ENCODE results near the gene MKX.
A peak's percentile ranks its signal among the peaks of the same experiment; 100 is the strongest.

MKX gene

DNA sequence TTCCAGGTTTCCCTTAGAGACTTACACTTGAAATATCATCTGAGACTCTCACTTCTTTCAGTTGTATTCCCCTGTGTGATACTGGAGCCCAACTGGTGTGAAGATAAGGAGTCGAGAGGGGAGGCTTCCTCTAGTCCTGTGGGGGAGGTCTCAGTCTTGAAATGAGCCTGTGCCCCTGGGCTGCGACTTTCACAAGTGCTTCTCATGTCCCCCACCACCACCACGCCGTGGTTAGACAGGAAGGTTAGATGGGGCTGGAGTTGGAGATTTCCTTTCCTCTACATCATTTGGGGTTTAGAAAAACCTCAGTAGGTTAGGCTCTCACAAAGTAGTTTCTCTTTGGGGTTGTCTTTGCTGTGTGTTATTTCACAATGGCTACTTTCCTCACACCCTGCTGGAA is 25.6 kb upstream of the MKX start:
- no peaks in the 10 kb centered on the region for H3K27me3 ChIP-seq (ENCODE audit: insufficient read depth, insufficient read length)

DNA sequence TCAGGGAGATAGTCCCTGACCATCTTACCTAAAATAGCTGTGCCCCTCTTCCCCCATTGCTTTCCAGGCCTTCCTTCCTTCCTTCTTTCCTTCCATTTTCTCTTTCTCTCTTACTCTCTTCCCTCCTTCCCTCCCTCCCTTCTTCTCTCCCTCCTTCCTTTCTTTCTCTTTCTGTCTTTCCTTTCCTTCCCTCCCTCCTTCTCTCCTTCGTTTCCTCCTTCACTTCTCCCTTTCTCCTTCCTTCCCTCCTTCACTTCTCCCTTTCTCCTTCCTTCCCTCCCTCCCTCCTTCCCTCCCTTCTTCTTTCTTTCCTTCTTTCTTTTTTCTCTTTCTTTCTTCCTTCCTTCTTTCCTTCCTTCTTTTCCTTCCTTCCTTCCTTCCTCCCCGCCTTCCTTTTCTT is 24.6 kb upstream of the MKX start:
- no peaks in the 10 kb centered on the region for H3K9me3 ChIP-seq (ENCODE audit: insufficient read depth, low read length)
- no peak for DNase-seq (ENCODE audit: low read depth, low spot score)
- H3K27me3 ChIP-seq (ENCODE audit: insufficient read depth, insufficient read length) = no peaks in the 10 kb centered on the region
- H3K9ac ChIP-seq (ENCODE audit: insufficient read length, low read depth) = no peak overlapping the region
- H3K36me3 ChIP-seq (ENCODE audit: insufficient read depth, insufficient read length, low read length) = no peaks in the 10 kb centered on the region
- TF ChIP-seq SUZ12 (IDR thresholded peaks at IDR 0.05; ENCODE audit: extremely low read depth, insufficient read depth, insufficient read length) (no peak), YY1 (IDR thresholded peaks at IDR 0.05; ENCODE audit: insufficient read depth, insufficient read length) (no peak), ZNF274 (IDR thresholded peaks at IDR 0.05; ENCODE audit: low read depth, low read length) (no peak)
- H3K4me1 ChIP-seq (ENCODE audit: insufficient read depth, insufficient read length) = no peaks in the 10 kb centered on the region
- no peak overlapping the region for H3K4me3 ChIP-seq (ENCODE audit: insufficient read length, low read depth)

More for the DNA sequence above, 25.6 kb upstream of the MKX start:
- no peaks in the 10 kb centered on the region for H3K4me1 ChIP-seq (ENCODE audit: insufficient read depth, insufficient read length)
- H3K36me3 ChIP-seq (ENCODE audit: insufficient read depth, insufficient read length, low read length) = no peaks in the 10 kb centered on the region
- no peaks in the 10 kb centered on the region for H3K9me3 ChIP-seq (ENCODE audit: insufficient read depth, low read length)
- TF ChIP-seq ZNF274 (IDR thresholded peaks at IDR 0.05; ENCODE audit: low read depth, low read length) (no peak), YY1 (IDR thresholded peaks at IDR 0.05; ENCODE audit: insufficient read depth, insufficient read length) (no peak), SUZ12 (IDR thresholded peaks at IDR 0.05; ENCODE audit: extremely low read depth, insufficient read depth, insufficient read length) (no peak)
- H3K9ac ChIP-seq (ENCODE audit: insufficient read length, low read depth) = no peak overlapping the region
- DNase-seq (ENCODE audit: low read depth, low spot score) = no peak
- H3K4me3 ChIP-seq (ENCODE audit: insufficient read length, low read depth) = no peak overlapping the region

GRCh38 chr10:27760867-27761266 is 15.2 kb upstream of the MKX start:
- DNase-seq (ENCODE audit: low read depth, low spot score) = no peak
- Histone ChIP-seq H3K4me3 (ENCODE audit: insufficient read length, low read depth) (no peak overlapping the region), H3K36me3 (ENCODE audit: insufficient read depth, insufficient read length, low read length) (no peaks in the 10 kb centered on the region), H3K4me1 (ENCODE audit: insufficient read depth, insufficient read length) (no peaks in the 10 kb centered on the region), H3K9ac (ENCODE audit: insufficient read length, low read depth) (no peak overlapping the region), H3K27me3 (ENCODE audit: insufficient read depth, insufficient read length) (no peaks in the 10 kb centered on the region), H3K9me3 (ENCODE audit: insufficient read depth, low read length) (no peaks in the 10 kb centered on the region)
- no peak for TF ChIP-seq SUZ12 (IDR thresholded peaks at IDR 0.05; ENCODE audit: extremely low read depth, insufficient read depth, insufficient read length)
- TF ChIP-seq ZNF274 (IDR thresholded peaks at IDR 0.05; ENCODE audit: low read depth, low read length) = no peak
- TF ChIP-seq YY1 (IDR thresholded peaks at IDR 0.05; ENCODE audit: insufficient read depth, insufficient read length) = no peak

DNA sequence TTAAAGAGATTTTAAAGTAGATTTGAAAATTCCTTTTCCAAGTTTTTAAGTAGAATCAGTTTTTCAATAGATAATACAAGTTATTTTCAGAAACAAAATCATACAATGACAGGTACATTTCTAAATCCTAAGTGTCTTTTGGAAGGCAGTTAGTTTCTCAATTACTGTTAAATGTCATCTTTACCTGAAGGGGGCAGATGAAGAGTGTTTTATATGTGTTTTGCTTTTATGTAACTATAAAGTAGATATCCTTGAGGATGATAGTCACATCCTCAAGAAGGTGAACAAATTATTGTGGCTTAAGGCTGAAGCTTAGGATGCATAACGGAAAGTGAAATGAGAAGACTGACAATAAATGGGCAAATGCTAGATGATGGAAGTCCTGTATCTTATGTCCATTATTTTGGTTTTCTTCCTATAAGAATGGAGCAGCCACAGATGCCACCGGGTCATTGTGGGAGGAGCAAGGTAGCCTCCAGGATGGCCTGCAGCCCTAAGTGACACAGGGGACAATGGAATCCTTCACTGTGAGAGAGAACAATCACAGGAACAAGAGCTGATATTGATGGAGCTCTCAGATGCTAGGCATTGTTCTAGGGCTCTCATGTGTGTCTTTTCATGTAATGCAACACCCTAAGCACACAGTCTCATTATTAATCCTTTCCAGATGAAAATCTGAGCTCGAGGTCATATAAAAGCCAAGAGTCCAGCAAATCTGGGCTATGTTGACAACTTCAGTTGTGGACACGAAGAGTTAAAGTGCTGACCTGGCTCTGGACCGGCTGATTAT is 14.1 kb upstream of the MKX start:
- Histone ChIP-seq H3K4me3 (ENCODE audit: insufficient read length, low read depth) (no peak overlapping the region), H3K27me3 (ENCODE audit: insufficient read depth, insufficient read length) (no peaks in the 10 kb centered on the region), H3K9ac (ENCODE audit: insufficient read length, low read depth) (no peak overlapping the region), H3K9me3 (ENCODE audit: insufficient read depth, low read length) (no peaks in the 10 kb centered on the region), H3K4me1 (ENCODE audit: insufficient read depth, insufficient read length) (no peaks in the 10 kb centered on the region), H3K36me3 (ENCODE audit: insufficient read depth, insufficient read length, low read length) (no peaks in the 10 kb centered on the region)
- TF ChIP-seq ZNF274 (IDR thresholded peaks at IDR 0.05; ENCODE audit: low read depth, low read length) (no peak), YY1 (IDR thresholded peaks at IDR 0.05; ENCODE audit: insufficient read depth, insufficient read length) (no peak), SUZ12 (IDR thresholded peaks at IDR 0.05; ENCODE audit: extremely low read depth, insufficient read depth, insufficient read length) (no peak)
- no peak for DNase-seq (ENCODE audit: low read depth, low spot score)

GRCh38 chr10:27752673-27753237 is 7.1 kb upstream of the MKX start:
- no peak overlapping the region for H3K9ac ChIP-seq (ENCODE audit: insufficient read length, low read depth)
- no peaks in the 10 kb centered on the region for H3K9me3 ChIP-seq (ENCODE audit: insufficient read depth, low read length)
- peaks cover 23% of the 10 kb centered on the region for H3K27me3 ChIP-seq (ENCODE audit: insufficient read depth, insufficient read length)
- H3K4me1 ChIP-seq (ENCODE audit: insufficient read depth, insufficient read length) = no peaks in the 10 kb centered on the region
- no peaks in the 10 kb centered on the region for H3K36me3 ChIP-seq (ENCODE audit: insufficient read depth, insufficient read length, low read length)
- TF ChIP-seq SUZ12 (IDR thresholded peaks at IDR 0.05; ENCODE audit: extremely low read depth, insufficient read depth, insufficient read length) (no peak), YY1 (IDR thresholded peaks at IDR 0.05; ENCODE audit: insufficient read depth, insufficient read length) (no peak), ZNF274 (IDR thresholded peaks at IDR 0.05; ENCODE audit: low read depth, low read length) (no peak)
- no peak overlapping the region for H3K4me3 ChIP-seq (ENCODE audit: insufficient read length, low read depth)
- no peak for DNase-seq (ENCODE audit: low read depth, low spot score)

DNA sequence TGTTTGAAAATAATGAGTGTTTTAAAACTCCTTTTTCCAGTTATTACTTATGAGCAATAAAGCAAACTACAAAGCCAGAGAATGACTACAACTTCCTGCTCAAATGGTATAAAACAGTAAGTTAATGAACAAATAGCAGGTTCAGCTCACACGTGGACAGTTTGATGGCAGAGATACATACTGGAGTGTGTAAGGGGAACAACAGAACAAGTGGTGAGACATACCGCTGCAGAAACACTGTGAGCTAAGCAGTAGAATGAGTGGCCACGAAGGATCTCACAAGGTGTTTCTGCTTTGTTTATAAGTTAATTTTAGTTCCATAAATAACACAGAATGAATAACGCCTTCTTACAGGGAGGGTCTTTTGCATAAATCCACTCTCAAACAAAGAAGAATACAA is 3.0 kb upstream of the MKX start:
- no peak for DNase-seq (ENCODE audit: low read depth, low spot score)
- peaks cover 65% of the 10 kb centered on the region for H3K27me3 ChIP-seq (ENCODE audit: insufficient read depth, insufficient read length)
- H3K9ac ChIP-seq (ENCODE audit: insufficient read length, low read depth) = no peak overlapping the region
- H3K36me3 ChIP-seq (ENCODE audit: insufficient read depth, insufficient read length, low read length) = no peaks in the 10 kb centered on the region
- H3K9me3 ChIP-seq (ENCODE audit: insufficient read depth, low read length) = no peaks in the 10 kb centered on the region
- TF ChIP-seq YY1 (IDR thresholded peaks at IDR 0.05; ENCODE audit: insufficient read depth, insufficient read length) (no peak), ZNF274 (IDR thresholded peaks at IDR 0.05; ENCODE audit: low read depth, low read length) (no peak), SUZ12 (IDR thresholded peaks at IDR 0.05; ENCODE audit: extremely low read depth, insufficient read depth, insufficient read length) (no peak)
- no peak overlapping the region for H3K4me3 ChIP-seq (ENCODE audit: insufficient read length, low read depth)
- peaks cover 12% of the 10 kb centered on the region for H3K4me1 ChIP-seq (ENCODE audit: insufficient read depth, insufficient read length)

GRCh38 chr10:27747096-27747451 is 1.5 kb upstream of the MKX start:
- Histone ChIP-seq H3K36me3 (ENCODE audit: insufficient read depth, insufficient read length, low read length) (no peaks in the 10 kb centered on the region), H3K4me1 (ENCODE audit: insufficient read depth, insufficient read length) (peaks cover 12% of the 10 kb centered on the region), H3K9me3 (ENCODE audit: insufficient read depth, low read length) (no peaks in the 10 kb centered on the region), H3K9ac (ENCODE audit: insufficient read length, low read depth) (no peak overlapping the region), H3K4me3 (ENCODE audit: insufficient read length, low read depth) (peak overlapping the region; percentile 71), H3K27me3 (ENCODE audit: insufficient read depth, insufficient read length) (peaks cover 69% of the 10 kb centered on the region)
- TF ChIP-seq SUZ12 (IDR thresholded peaks at IDR 0.05; ENCODE audit: extremely low read depth, insufficient read depth, insufficient read length) = no peak
- no peak for TF ChIP-seq YY1 (IDR thresholded peaks at IDR 0.05; ENCODE audit: insufficient read depth, insufficient read length)
- no peak for TF ChIP-seq ZNF274 (IDR thresholded peaks at IDR 0.05; ENCODE audit: low read depth, low read length)
- DNase-seq (ENCODE audit: low read depth, low spot score) = no peak

All from NT2/D1 (cell line).